GM18499 (cell line): Measurements from ENCODE around the gene SSMEM1.
"Not testable (repeated sequence)": the region's sequence is repeated elsewhere in the genome, so short reads cannot be mapped to it uniquely, and the experiment has no call there.

Experiments
- ATAC-seq: cut with Tn5 transposase; IDR thresholded peaks from one replicate; pipeline ENCODE4 v1.9.1; 2021; ENCODE audit warnings: moderate number of reproducible peaks; ENCODE audit not compliant: insufficient read depth, unreplicated experiment

SSMEM1 gene

DNA sequence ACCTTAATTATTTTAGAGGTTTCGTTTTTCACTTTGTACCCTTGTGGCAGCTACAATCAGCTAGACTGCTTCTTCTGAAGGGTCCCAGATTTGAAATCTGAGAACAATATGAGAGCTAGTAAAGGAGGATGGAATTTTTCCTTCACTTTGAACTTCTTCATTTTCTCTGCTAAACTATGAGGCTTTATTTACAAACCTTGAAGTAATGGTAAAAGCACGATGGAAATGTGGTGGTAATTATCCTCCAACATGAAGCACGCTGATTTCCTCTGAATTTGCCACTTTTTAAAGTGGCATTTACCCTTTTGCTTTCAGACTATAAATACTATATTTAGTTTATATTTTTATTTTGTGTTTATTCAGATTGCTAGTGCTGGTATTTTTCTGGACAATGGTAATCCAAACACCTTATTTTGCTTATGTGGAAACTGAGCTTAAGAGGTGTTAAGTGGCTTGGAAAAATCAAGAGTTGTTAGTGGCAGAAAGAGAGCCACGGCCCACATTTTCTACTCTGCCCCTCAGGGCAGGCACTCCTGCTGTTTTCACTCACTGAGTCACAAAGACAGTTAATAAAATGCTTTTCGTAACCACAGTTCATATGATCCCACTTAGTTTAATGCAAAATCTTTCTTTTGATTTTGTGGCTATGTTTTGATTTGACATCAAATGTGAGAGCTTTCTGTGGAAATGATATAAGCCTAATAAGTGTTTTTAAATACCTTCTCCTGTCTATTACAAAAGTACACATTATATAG, 2.7 kb downstream of the SSMEM1 start:
- no peak for ATAC-seq

GRCh38 chr7:130213828-130214227, 6.2 kb downstream of the SSMEM1 start:
- ATAC-seq, result no peak

DNA sequence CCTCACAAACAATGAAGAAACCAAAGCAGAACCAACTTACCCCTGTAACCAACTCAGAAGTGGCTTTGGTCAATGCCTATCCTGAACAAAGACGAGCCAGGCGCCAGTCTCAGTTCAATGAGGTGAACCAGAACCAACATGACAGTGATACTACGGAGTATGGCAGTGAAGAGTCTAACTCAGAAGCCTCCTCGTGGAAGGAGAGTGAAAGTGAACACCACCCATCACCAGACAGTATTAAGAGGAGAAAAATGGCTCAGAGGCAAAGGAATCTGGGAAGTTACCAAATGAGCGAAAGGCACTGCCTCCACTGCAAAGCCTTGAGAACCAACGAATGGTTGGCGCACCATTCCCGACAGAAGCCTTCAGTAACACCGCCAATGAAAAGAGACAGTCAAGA, 8.4 kb downstream of the SSMEM1 start:
- no peak for ATAC-seq

- no peak for ATAC-seq
Measured at GRCh38 chr7:130216750-130217149, 9.1 kb downstream of the SSMEM1 start.

GRCh38 chr7:130218806-130219620, 11.4 kb downstream of the SSMEM1 start:
- no peak for ATAC-seq

DNA sequence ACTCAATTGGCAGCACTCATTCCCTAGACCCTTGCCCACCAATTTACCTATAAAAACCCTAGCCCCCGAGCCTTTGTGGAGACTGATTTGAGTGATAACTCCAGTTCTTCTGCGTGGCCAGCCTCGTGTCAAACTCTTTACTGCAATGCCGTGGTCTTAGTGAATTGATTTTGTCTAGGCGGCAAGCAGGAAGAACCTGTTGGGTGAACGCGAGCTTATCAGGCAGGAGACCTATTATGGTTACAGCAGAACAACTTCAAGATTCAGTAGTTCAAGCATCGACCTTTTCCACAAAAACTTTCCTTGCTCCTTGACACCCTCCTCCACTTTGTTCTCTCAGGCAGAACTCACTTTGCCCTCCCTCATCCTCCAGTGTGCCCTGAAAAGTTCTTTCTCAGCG, 12.2 kb downstream of the SSMEM1 start:
- no peak for ATAC-seq

- ATAC-seq, result no peak
Measured at GRCh38 chr7:130221746-130222145, 14.1 kb downstream of the SSMEM1 start.

DNA sequence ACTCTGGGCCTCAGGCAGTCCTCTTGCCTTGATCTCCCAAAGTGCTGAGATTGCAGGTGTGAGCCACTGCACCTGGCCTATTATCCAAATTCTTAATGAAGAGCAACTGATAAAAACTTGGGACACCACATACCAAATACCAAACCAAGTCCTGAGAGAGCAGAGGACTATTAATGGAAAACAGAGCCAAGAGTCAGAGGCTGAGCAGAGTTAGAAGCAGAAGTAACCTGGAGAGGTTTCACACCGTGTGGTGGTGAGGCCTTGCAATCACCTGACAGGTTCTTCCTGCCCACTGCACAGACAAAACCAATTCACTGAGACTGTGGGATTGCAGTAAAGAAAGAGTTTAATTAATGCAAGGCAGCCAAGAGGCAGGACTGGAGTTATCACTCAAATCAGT, 16.0 kb downstream of the SSMEM1 start:
- ATAC-seq, result no peak

DNA sequence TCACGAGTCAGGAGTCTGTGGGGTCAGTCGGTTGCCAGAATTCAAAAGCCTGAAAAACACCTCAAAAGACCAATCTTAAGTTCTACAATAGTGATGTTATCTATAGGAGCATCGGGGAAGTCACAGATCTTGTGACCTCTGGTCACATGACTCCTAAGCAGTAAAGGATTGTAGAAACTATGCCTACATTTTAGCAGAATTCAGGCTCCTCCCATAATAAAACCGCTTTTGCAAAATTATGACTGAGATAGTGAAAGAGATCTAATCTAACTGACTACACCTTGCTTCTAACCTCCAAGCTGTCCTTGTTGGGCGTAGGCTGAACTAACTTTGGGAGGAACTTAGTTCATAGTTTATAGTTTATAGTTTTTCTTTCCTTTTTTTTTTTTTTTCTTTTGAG, 16.6 kb downstream of the SSMEM1 start:
- no peak for ATAC-seq

- ATAC-seq, result not testable (repeated sequence)
Measured at GRCh38 chr7:130224923-130225322, 17.3 kb downstream of the SSMEM1 start.

DNA sequence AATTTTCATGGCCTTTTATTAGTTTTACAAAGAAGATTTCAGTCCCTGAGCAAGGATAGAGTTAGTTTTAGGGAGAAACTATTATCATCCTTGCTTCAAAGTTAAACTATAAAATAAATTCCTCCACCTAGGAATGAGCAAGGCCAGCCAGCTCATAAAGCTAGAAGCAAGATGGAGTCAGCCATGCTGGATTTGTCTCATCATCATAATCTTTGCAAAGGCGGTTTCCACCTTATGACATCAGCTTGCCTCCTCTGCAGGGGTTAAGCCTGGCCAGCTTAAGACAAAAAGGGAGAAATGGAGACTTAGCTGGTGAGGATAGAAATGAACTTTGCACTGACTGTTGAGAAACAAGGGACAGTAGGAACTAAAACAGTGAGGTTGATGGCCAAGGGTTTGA, 18.7 kb downstream of the SSMEM1 start:
- no peak for ATAC-seq

GRCh38 chr7:130227883-130228575, 20.4 kb downstream of the SSMEM1 start:
- ATAC-seq, result no peak

DNA sequence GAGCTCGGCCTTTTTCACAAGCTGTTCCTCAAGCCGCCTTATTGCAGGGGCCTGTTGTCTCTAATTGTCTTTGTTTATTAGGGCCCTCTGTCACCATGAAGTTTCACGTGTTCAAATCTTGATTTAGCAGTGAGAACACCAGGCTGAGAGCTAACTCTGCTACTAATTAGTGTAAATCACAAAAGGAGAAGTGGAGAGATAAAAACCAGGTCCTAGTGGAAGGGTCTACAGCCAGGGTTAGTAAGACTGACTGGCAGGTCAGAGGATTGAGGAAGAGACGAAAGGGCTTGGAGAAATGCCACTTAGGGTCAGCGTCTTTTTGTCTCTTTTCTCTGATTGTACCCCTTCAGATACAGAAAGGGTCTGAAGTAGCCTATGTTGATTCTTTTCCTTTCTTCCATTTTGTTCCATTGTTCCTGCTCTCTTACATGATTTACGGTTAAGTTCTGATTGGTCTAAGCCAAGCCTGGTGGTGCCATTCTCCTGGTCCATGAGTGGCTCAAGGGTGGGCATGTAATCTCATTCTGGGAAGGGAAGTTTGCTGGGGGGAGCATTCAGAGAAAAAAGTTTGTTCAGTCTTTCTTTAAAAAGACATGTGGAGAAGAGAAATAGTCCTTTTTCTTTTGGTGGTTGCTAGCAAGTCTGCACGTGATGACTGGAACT, 21.3 kb downstream of the SSMEM1 start:
- no peak for ATAC-seq

GRCh38 chr7:130229981-130230380, 22.3 kb downstream of the SSMEM1 start:
- ATAC-seq, result not testable (repeated sequence)

DNA sequence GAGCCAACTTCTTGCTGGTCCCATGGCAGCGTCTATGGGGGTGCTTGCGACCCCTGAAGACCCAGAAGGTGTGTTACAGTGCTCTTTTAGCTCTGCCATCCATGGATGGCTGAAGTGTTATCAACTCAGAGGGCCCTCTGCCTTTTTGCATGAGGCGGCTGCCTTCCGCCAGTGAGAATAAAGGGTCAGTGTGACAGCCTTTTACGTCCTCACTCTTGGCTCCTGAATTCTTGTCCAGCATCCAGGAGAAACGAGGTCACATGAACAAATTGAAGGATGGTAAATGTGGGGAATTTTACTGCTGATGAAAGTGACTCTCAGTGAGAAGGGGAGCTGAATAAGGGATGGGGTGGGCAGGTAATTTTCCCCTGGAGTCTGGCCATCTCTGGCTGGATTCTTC, 24.1 kb downstream of the SSMEM1 start:
- no peak for ATAC-seq

GRCh38 chr7:130232209-130232608, 24.5 kb downstream of the SSMEM1 start:
- no peak for ATAC-seq

GRCh38 chr7:130234078-130234477, 26.4 kb downstream of the SSMEM1 start:
- no peak for ATAC-seq

DNA sequence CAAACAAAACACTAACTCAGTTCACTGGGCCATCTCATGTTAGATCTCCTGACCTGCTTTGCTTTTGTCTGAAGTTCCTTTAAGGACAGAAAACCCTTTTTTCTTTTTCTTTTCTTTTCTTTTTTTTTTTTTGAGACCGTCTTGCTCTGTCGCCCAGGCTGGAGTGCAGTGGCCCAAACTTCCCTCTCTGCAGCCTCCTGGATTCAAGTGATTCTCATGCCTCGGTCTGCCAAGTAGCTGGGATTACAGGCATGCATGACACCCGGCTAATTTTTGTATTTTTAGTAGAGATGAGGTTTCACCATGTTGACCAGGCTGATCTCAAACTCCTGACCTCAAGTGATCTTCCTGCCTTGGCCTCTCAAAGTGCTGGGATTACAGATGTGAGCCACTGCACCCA, 28.7 kb downstream of the SSMEM1 start:
- ATAC-seq, result not testable (repeated sequence)

- ATAC-seq, result no peak
Measured at GRCh38 chr7:130240240-130240639, 32.6 kb downstream of the SSMEM1 start.

DNA sequence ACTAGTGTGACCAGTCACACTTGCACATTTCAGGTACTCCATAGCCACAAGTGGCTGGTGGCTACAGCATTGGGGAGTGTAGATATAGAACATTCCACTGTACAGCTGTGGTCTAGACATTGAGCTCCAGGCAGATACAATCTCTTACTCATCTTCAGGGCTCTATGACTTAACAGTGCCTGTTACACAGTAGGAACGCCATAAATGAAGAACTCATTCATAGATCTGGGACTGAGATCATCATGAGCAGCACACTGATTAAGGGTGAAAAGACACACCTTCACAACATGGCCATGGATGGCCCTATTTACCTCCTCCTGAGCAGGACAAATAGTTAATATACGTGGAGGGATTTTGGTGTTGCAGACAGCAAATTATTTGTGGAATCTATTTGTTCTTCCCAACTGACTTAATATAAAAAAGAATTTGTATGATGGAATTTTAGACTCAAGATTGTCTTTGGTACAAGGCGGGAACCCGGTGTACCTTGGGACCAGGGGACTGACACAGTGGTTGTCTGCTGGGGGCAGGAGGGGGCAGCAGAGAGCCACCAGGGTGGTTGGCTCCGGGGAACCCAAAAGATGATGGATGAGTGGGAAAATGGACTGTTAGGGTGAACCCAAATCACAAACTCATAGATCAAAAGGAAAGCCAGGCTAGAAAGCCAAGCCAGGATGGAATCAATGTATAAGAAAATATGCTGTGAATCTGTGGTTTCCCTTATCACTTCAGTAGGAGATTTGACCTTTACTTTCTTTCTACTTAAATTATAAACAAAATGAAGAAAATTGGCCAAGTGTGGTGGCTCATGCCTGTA, 34.7 kb downstream of the SSMEM1 start:
- ATAC-seq, result no peak
